Vagina (tissue), 2 donors: ENCODE results near the gene KITLG.

Experiments
- POLR2AphosphoS5 ChIP-seq, 2 donors: sonication (generic); formaldehyde crosslinking; IDR thresholded peaks; one replicate each; pipeline ENCODE4 v1.9.0; 2017; ENCODE audit warnings: antibody characterized with exemption in 2 of 2, mild to moderate bottlenecking in 2 of 2, low read depth in 1 of 2; ENCODE audit not compliant: insufficient read depth in 1 of 2
- TF ChIP-seq, protein P1 (sequence below), 3 experiments: fragments of 450-650 bp in 2 of 3; fragments of 200-600 bp in 1 of 3; sonication (generic) in 1 of 3; IDR thresholded peaks; one replicate each; pipeline ENCODE4 v1.5.1; 2017 to 2019; ENCODE audit warnings: antibody characterized with exemption in 3 of 3, mild to moderate bottlenecking in 2 of 3, moderate library complexity in 2 of 3

- TF ChIP-seq, protein P1, sequence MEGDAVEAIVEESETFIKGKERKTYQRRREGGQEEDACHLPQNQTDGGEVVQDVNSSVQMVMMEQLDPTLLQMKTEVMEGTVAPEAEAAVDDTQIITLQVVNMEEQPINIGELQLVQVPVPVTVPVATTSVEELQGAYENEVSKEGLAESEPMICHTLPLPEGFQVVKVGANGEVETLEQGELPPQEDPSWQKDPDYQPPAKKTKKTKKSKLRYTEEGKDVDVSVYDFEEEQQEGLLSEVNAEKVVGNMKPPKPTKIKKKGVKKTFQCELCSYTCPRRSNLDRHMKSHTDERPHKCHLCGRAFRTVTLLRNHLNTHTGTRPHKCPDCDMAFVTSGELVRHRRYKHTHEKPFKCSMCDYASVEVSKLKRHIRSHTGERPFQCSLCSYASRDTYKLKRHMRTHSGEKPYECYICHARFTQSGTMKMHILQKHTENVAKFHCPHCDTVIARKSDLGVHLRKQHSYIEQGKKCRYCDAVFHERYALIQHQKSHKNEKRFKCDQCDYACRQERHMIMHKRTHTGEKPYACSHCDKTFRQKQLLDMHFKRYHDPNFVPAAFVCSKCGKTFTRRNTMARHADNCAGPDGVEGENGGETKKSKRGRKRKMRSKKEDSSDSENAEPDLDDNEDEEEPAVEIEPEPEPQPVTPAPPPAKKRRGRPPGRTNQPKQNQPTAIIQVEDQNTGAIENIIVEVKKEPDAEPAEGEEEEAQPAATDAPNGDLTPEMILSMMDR (IDR thresholded peaks at IDR 0.05) = no peak
- TF ChIP-seq POLR2AphosphoS5 (IDR thresholded peaks at IDR 0.05; ENCODE audit: insufficient read depth in 1 of 2, low read depth in 1 of 2) = no peak
These were observed 78.0 kb downstream of the KITLG start for GRCh38 chr12:88501972-88502938.
